Dermis blood vessel endothelial cell (primary cell): ENCODE results near the gene AKAP12. TPM values are rescaled to one million over a fixed set of nuclear protein-coding genes. Genes with fewer than 3 reads are reported as not detected.
A peak's percentile ranks its signal among the peaks of the same experiment; 100 is the strongest.
"Not testable (repeated sequence)": the region's sequence is repeated elsewhere in the genome, so short reads cannot be mapped to it uniquely, and the experiment has no call there.

ENCODE experiments used
- DNase-seq: peaks from one replicate; pipeline ENCODE4 v3.0.0; 2010
- total RNA-seq: library from RNA; depleted of rRNA; stranded (reverse); fragments of >200 nt; gene quantifications from 2 replicates; pipeline ENCODE4 v1.2.3, GENCODE V29; 2014

AKAP12 gene
- total RNA-seq, 1 donor from 2014 or later: 699 TPM

GRCh38 chr6:151350442-151351145 is 110.8 kb downstream of the AKAP12 start:
- DNase-seq: no peak

- no peak for DNase-seq
These were observed 111.5 kb downstream of the AKAP12 start for GRCh38 chr6:151351146-151351700.

GRCh38 chr6:151351731-151352130 is 112.0 kb downstream of the AKAP12 start:
- no peak for DNase-seq

- no peak for DNase-seq
These were observed 112.9 kb downstream of the AKAP12 start for GRCh38 chr6:151352410-151353396.

- DNase-seq: no peak
These were observed 114.0 kb downstream of the AKAP12 start for GRCh38 chr6:151353795-151354194.

- DNase-seq: not testable (repeated sequence)
These were observed 117.2 kb downstream of the AKAP12 start for GRCh38 chr6:151356983-151357382.

- DNase-seq: no peak
These were observed 118.1 kb downstream of the AKAP12 start for GRCh38 chr6:151357758-151358436.

GRCh38 chr6:151358475-151358874 is 118.7 kb downstream of the AKAP12 start:
- DNase-seq: no peak

GRCh38 chr6:151359486-151359885 is 119.7 kb downstream of the AKAP12 start:
- DNase-seq: no peak

GRCh38 chr6:151365233-151365632 is 125.5 kb downstream of the AKAP12 start:
- DNase-seq: no peak

- peak; percentile 60 for DNase-seq
These were observed 130.8 kb downstream of the AKAP12 start for GRCh38 chr6:151370509-151371078.

- DNase-seq: no peak
These were observed 132.4 kb downstream of the AKAP12 start for GRCh38 chr6:151372164-151372563.

GRCh38 chr6:151374036-151374683 is 134.4 kb downstream of the AKAP12 start:
- DNase-seq: peak; percentile 87

GRCh38 chr6:151375833-151376232 is 136.1 kb downstream of the AKAP12 start:
- DNase-seq: no peak

GRCh38 chr6:151376440-151376839 is 136.7 kb downstream of the AKAP12 start:
- DNase-seq: no peak

GRCh38 chr6:151377095-151377494 is 137.3 kb downstream of the AKAP12 start:
- DNase-seq: no peak

- no peak for DNase-seq
These were observed 140.4 kb downstream of the AKAP12 start for GRCh38 chr6:151379933-151380847.

- no peak for DNase-seq
These were observed 141.1 kb downstream of the AKAP12 start for GRCh38 chr6:151380848-151381205.

- no peak for DNase-seq
These were observed 142.0 kb downstream of the AKAP12 start for GRCh38 chr6:151381722-151382121.

- DNase-seq: not testable (repeated sequence)
These were observed 142.9 kb downstream of the AKAP12 start for GRCh38 chr6:151382631-151383030.

GRCh38 chr6:151384151-151384550 is 144.4 kb downstream of the AKAP12 start:
- no peak for DNase-seq
